RWPE1 (cell line): ENCODE measurements around the gene WNT3.

Source experiments
- CTCF ChIA-PET: fragments of 350-600 bp; sonication (Branson Sonifier 250); formaldehyde crosslinking; extraction: SDS; loops from one replicate; lab custom pipeline; 2021; lab: Yijun Ruan, JAX
- POLR2A ChIA-PET: fragments of 400-600 bp; formaldehyde crosslinking; extraction: SDS; loops from one replicate; lab custom pipeline; 2020; ENCODE audit warnings: antibody characterized with exemption; ENCODE audit not compliant: low non-redundant PET; lab: Yijun Ruan, JAX
- DNase-seq: peaks from one replicate; pipeline ENCODE4 v3.0.0; 2012; ENCODE audit warnings: low spot score
- H3K27ac ChIP-seq: fragments of 450-650 bp; 2 replicates; pipeline ENCODE4 v1.5.1; 2017
- TF ChIP-seq, protein P1 (sequence below): fragments of 450-650 bp; conservative IDR thresholded peaks from 2 replicates; pipeline ENCODE4 v1.5.1; 2017; ENCODE audit warnings: low read depth, mild to moderate bottlenecking

Gene WNT3, protein sequence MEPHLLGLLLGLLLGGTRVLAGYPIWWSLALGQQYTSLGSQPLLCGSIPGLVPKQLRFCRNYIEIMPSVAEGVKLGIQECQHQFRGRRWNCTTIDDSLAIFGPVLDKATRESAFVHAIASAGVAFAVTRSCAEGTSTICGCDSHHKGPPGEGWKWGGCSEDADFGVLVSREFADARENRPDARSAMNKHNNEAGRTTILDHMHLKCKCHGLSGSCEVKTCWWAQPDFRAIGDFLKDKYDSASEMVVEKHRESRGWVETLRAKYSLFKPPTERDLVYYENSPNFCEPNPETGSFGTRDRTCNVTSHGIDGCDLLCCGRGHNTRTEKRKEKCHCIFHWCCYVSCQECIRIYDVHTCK

DNA sequence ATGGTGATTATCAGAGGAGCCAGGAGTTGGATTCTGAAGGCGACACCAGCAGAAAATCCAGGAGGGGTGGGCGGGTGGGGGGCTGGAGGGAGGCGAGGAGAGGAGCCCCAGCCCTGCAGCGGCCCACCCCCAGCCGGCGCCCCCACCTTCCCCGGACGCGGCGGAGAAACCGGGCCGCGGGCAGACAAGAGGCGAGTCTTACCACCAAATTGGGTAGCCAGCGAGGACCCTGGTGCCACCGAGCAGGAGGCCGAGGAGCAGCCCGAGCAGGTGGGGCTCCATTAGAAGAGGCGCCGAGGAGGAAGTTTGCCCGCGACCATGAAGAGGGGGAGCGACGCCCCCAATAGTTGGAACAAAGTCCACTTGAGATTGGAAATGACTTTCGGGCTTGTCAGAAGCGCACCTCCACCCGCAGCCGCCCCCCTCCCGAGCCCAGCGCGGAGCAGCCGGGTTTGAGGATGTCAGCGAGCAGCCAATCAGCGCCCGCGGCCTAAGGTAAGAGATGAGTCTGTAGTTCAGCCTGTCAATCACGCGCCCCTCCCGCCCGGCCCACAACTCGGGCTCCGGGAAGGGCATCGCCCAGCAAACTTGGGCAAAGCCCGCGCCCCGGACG lies at the start of gene WNT3:
Gene WNT3 (minus strand): TSS at position 377 of the 613 bp plus-strand sequence. CDS start 95 bp downstream, at position 282.
- ChIA-PET CTCF (no interaction called here), POLR2A (no interaction called here)
- peak; percentile 51 for DNase-seq

DNA sequence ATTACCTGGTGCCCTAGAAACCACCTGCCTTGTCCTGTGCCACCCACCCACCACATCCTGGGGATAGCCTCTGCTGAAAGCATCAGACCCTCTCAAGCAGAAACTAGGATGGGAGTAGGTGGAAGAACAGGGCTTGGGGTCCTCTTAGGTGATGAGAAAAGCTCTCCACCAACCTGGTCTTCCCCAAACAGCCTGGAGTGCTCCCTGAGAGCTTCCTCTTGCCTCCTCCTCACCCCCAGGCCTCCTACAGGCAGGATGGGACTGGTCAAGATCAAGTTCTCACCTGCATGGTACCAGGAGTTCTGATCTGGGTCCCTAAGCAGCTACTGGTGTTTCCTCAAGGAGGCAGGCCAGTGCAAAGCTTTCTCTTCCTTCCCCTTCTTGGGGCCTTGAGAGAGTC lies 48.3 kb upstream of the WNT3 start:
- ChIA-PET CTCF (no interaction called here), POLR2A (no interaction called here)
- TF ChIP-seq, protein P1, sequence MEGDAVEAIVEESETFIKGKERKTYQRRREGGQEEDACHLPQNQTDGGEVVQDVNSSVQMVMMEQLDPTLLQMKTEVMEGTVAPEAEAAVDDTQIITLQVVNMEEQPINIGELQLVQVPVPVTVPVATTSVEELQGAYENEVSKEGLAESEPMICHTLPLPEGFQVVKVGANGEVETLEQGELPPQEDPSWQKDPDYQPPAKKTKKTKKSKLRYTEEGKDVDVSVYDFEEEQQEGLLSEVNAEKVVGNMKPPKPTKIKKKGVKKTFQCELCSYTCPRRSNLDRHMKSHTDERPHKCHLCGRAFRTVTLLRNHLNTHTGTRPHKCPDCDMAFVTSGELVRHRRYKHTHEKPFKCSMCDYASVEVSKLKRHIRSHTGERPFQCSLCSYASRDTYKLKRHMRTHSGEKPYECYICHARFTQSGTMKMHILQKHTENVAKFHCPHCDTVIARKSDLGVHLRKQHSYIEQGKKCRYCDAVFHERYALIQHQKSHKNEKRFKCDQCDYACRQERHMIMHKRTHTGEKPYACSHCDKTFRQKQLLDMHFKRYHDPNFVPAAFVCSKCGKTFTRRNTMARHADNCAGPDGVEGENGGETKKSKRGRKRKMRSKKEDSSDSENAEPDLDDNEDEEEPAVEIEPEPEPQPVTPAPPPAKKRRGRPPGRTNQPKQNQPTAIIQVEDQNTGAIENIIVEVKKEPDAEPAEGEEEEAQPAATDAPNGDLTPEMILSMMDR = no peak
- no peak for DNase-seq
- no peak overlapping the region for H3K27ac ChIP-seq

More for the DNA sequence above, at the start of gene WNT3:
- TF ChIP-seq, protein P1 = no peak
- H3K27ac ChIP-seq = no peak within 1 kb of the TSS

DNA sequence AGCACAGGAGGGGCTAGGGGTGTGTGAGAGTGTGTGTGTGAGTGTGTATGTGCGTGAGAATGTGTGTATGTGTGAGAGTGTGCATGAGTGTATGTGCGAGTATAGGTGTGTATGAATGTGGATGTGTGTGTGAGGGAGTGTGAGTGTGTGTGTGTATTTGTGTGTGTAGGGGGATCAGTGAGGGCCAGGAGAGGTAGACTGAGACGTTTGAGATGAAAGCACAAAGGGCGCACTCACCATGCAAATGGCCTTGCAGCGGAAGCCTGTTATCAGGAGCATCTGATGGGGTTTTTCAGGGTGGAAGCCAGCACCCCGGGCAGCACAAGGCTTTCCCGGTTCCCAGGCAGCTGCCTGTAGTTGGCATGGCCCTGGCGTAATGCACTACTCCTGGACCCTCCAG lies 47.8 kb upstream of the WNT3 start:
- POLR2A ChIA-PET = no interaction called here
- CTCF ChIA-PET = interaction anchor here (1.4 kb wide), 1 partner anchor 25 kb away, joined by 4 read pairs; no protein-coding TSS in a partner anchor
- H3K27ac ChIP-seq = no peak overlapping the region
- TF ChIP-seq, protein P1 = no peak
- no peak for DNase-seq

DNA sequence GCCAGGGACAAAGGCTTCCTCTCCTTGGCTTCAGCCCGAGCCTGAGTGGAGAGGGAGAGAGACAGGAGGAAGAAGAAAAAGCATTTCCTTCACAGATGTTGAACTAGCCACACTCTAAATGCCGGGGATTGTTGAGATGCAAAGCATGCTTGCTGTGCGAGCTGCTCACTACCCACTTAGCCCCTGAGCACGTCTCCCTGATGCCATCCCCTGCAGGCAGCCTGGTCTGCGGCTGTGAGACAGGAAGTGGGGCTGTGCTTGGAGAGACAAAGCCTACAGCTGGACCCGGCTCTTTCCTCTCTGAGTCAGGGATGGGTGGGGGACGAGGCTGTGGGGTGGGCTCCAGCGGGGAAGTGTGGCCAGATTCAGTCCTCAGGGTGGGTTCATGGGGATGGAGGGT lies 46.6 kb upstream of the WNT3 start:
- CTCF ChIA-PET = interaction anchor here (1.4 kb wide), 1 partner anchor 23 kb away, joined by 4 read pairs; no protein-coding TSS in a partner anchor
- POLR2A ChIA-PET = no interaction called here
- DNase-seq = no peak
- TF ChIP-seq, protein P1 = no peak
- H3K27ac ChIP-seq = no peak overlapping the region

DNA sequence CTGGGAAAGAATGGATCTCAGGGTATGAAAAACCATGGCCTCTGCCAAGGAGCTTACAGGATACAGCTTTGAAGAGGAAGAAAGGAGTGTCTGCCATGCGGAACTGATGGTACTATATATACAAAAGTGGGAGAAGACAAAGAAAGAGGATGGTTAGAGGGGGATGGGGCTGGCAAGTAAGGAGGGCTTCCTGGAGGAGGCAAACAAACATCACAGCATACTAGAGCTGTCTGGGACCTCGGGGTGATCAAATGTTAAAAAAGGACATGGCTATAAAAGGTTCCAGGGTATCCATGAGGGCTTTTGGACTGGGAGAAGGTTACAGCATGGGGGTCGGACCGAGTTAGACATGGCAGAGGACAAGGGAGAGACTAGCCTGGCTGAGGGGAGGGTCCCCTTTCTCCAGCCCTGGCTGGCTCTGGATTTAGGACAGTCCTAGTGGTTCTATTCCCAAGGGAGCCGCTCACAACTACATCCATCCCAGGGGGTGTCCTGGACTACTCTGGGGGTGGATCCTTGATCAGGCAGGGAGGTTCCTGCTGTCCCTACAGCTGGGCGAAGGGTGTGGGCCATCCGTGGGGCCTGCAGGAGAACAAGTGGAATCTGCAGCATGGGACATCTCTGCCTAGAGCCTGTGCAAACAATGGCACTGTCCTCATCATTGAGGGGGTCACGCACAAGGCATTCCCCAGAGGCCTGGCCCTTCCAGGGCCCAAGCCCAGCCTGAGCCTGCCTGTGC lies 45.1 kb upstream of the WNT3 start:
- CTCF ChIA-PET = interaction anchor here (0.7 kb wide), 1 partner anchor 9 kb away, joined by 3 read pairs; no protein-coding TSS in a partner anchor
- POLR2A ChIA-PET = no interaction called here
- TF ChIP-seq, protein P1 = no peak
- no peak for DNase-seq
- H3K27ac ChIP-seq = no peak overlapping the region

DNA sequence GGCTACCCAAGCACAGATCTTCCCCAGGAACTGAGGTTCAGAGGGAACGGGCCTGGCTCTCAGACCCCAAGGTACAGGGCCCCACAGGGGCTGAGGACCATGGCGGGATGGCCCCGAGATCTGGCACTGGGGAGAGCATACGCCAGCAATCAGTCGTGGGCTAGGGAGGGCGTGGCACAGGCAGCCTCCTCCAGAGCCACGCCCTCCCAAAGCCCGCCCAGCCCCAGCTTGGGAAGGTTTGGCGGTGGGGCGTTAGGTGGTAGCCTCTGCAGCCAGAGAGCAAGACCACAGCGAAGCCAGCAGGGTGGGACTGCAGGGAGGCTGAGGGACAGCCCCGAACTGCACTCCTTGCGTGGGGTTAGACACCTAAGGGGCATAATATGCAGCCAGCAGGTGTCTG lies 44.5 kb upstream of the WNT3 start:
- no peak for DNase-seq

More for the DNA sequence above, 44.5 kb upstream of the WNT3 start:
- ChIA-PET CTCF (interaction anchor here (0.7 kb wide), 1 partner anchor 8 kb away, joined by 3 read pairs; no protein-coding TSS in a partner anchor), POLR2A (no interaction called here)
- no peak overlapping the region for H3K27ac ChIP-seq
- TF ChIP-seq, protein P1 = no peak
